HG02588 (cell line): ENCODE results near the gene KCTD3.

Experiments
- ATAC-seq: cut with Tn5 transposase; IDR thresholded peaks from one replicate; pipeline ENCODE4 v1.9.1; 2021; ENCODE audit warnings: mild to moderate bottlenecking, moderate library complexity; ENCODE audit not compliant: unreplicated experiment

KCTD3 gene

GRCh38 chr1:215555531-215555930 is 11.6 kb upstream of the KCTD3 start:
- no peak for ATAC-seq

- no peak for ATAC-seq
Measured at GRCh38 chr1:215556996-215557395, 10.1 kb upstream of the KCTD3 start.

DNA sequence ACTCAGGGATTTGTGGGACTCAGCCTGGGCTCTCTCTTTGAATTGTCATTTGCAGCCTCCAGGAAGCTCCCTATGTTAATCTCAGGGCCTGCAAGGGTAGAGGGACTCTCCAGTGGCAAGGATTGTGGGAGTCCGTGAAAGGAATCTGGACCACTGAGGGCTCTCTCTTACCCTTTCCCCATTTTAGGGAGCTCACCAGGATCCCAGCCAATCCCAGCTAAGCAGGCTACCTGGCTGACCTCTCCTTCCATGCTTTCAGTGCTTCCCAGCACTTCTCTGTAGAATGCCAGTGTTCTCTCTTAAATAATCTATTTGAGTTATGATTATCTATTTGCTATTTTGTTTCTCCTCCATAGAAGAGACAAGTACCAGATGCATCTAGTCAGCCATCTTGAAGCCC is 9.6 kb upstream of the KCTD3 start:
- no peak for ATAC-seq

GRCh38 chr1:215557992-215558626 is 9.0 kb upstream of the KCTD3 start:
- ATAC-seq, result no peak

DNA sequence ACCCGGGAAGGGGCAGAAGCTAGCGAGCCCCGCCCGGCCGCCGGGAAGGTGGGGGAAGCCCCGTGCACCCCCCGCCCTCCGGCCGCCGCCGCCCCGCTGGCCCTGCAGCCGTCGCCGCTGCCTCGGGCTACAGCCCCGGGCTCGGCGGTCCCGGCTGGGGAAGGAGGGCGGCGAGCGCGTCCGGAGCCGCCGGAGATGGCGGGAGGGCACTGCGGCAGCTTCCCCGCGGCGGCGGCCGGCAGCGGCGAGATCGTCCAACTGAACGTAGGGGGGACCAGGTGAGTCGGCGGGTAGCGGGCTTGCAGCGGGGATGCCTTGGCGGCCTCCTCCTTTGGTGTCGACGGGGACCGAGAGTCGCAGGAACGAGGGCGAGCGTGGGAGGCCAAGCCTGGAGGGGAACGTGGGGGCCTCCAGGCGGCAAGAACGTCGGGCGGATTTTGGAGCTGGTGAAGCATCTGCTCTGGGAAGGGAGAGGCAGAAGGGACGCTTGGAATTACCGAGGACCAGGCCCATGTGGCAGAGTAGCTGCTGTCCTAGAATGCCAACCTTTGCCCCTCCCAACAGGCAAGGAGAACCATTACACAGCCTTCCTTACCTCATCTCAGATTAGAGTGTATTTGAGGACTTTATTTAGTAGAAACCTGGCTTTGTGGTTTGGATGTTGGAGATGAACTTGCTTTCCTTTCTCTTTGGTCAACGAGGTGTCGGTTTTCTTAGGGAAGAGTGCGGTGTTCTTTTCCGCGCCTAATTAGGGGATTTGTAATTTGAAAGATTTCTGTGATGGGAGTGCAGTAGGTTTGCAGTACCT is 591 bp downstream of the KCTD3 start:
- ATAC-seq, result peak; percentile 68

- no peak for ATAC-seq
Measured at GRCh38 chr1:215568299-215568692, 1.2 kb downstream of the KCTD3 start.

DNA sequence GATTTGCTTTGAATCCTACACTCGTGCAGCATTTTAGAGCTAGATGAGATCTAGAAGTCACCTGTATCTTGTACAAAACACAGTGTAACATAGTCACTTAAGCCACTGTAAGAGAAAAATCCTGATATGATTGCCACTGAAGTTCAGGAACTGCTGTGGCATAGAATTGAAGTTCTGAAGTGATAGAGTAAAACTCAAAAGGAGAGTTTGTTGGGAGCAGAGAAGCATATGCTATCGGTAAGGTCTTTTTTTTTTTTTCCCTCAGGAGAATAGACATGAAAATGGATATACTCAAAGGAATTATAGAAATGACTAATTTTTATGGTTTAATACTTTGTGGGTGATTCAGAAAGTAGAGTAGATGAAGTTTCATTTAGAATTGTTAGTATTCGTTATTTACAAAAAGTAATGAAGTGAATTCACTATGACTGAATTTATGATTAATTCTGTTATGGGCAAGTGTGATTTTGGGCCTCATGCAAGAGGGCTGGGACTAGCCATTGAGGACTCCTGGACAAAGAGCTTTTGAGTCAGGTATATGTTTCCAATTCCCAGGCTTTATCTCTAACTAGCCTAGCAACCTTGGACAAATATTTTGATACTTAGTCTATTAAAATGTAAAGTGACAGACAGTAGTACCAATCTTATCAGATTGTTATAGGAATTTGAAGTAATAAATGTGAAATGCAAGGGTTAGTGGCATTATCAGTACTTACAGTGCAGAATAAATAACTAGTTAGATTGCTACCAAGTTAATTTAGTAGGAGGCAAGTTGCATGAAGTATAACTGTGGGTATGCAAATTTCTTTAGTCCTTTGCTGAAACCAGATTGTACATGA is 3.1 kb downstream of the KCTD3 start:
- no peak for ATAC-seq

GRCh38 chr1:215581896-215582295 is 14.8 kb downstream of the KCTD3 start:
- no peak for ATAC-seq

DNA sequence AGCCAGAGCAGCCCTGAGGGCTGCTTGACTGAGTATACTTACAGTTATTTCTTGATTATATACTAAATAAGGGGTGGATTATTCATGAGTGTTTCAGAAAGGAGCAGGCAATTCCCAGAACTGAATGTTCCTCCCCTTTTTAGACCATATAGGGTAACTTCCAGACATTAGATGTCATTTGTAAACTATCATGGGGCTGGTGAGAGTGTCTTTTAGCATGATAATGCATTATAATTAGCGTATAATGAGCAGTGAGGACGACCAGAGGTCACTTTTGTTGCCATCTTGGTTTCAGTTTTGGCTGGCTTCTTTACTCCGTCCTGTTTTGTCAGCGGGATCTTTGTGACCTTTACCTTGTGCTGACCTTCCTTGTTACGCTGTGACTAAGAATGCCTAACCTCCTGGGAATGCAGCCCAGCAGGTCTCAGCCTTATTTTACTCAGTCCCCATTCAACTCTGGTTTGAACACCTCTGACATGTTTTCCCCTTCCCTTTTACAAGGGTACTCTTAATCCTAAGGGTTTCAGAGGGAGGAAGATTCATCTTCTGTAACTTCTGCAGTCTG is 16.2 kb downstream of the KCTD3 start:
- no peak for ATAC-seq

DNA sequence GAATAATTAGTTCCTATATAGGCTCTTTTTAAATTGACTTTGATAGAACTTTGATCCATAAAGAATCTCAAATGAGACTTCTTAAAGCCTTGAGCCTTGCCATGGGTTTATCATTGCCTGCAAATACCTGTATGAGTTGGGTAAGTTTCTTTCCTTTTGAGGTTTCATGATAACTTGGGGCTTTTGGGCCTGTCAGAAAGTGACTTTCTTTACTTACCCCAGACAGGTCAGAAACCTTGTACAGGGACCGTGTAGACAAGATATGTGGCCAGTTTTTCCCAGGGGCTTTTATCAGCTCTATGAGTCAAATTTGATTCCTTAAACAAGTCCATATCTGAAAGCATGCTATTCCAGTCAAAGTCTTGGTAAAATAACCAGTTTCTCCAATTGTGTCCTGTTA is 17.3 kb downstream of the KCTD3 start:
- peak; percentile 79 for ATAC-seq

- no peak for ATAC-seq
Measured at GRCh38 chr1:215589650-215590435, 22.7 kb downstream of the KCTD3 start.

- ATAC-seq, result no peak
Measured at GRCh38 chr1:215590779-215591491, 23.8 kb downstream of the KCTD3 start.

GRCh38 chr1:215594640-215595039 is 27.5 kb downstream of the KCTD3 start:
- ATAC-seq, result no peak

GRCh38 chr1:215595231-215595630 is 28.1 kb downstream of the KCTD3 start:
- ATAC-seq, result no peak

GRCh38 chr1:215597961-215598360 is 30.9 kb downstream of the KCTD3 start:
- no peak for ATAC-seq

DNA sequence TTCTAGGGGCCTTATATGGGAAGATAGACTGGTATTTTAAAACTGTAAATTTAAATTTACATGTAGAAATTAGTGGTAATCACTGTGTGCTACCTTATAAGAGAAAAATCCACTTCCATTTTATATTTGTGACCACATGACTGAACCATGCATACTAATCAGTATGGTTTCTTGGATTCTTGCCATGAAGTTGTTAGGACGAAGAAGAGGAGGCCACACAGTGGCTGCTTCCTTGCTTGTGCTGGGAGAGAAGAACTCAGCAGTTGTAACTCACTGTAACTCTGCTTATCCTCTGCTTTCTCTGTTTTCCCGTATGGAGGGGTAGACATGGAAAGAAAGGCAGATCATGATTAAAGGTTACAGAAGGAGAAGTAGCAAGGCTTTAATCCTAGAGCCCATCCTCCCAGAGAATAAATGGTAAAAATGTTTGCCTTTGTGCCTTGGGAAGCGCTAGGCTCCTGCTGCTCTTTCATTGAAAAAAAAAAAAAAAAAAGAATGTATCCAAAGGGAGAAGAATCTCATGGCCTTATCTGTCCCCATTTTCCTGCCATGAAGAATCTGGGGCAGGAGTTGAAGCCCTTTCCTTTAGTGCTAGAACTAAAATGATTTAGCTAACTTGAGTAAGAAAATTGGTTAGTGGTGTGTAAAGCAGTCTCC is 32.4 kb downstream of the KCTD3 start:
- no peak for ATAC-seq

DNA sequence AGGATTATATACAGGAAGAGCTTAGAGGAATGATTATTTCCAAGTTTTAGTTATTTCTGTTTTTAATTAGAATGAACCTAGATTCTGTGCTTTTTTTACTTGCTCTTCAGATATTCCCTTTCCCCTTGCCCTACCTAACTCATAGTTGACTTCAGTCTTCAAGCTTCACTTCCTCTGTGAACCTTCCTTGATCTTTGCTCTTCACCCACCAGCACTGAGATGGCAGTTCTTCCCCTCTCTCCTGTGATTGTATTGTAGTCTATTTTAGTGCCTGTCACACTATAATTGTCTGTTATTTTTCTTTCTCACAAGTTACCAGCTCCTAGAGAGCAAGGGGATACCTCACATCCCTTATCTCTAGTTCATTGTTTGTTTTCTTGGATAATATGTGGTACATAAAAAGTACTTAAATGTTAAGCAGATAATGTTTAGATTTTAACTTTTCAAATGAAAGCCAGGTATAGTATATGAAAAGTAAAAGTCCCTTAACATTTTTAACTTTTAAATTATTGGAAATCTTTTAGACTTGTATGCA is 33.2 kb downstream of the KCTD3 start:
- no peak for ATAC-seq

- no peak for ATAC-seq
Measured at GRCh38 chr1:215600867-215601266, 33.8 kb downstream of the KCTD3 start.

DNA sequence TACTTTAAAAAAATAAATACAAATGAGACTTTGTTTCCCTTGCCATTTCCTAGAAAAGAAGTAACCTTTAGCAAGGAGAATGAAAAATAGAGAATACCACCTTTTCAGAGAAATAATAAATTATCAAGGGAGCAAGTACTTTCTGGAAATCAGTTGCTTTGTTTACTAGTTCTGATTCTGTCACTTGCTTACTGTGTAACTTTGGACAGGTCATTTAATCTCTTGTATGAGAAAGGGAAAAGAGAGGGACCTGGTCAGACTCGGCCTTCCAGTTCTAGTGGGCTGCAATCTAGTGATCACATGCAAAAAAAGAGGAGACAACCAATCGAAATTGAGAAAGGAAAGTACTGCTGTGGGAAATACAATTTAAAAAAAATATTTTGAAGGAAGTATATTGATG is 34.2 kb downstream of the KCTD3 start:
- ATAC-seq, result no peak
